NCI-H128 (cell line): ENCODE data around the gene PLEKHO2.

ENCODE experiments used
- DNase-seq: peaks from one replicate; lab custom pipeline; 2025; ENCODE audit not compliant: unreplicated experiment; lab: John Stamatoyannopoulos, UW

Gene PLEKHO2

GRCh38 chr15:64911311-64912186 lies 69.8 kb downstream of the PLEKHO2 start, which contains the start of gene ANKDD1A:
TSS of gene ANKDD1A (plus strand) at chr15:64911902. CDS start at chr15:64911931, 29 bp downstream.
- peak; percentile 47 for DNase-seq

GRCh38 chr15:64912379-64913325 lies 70.9 kb downstream of the PLEKHO2 start:
- DNase-seq: no peak

- DNase-seq: no peak
Measured at GRCh38 chr15:64915518-64916227, 74.0 kb downstream of the PLEKHO2 start.

DNA sequence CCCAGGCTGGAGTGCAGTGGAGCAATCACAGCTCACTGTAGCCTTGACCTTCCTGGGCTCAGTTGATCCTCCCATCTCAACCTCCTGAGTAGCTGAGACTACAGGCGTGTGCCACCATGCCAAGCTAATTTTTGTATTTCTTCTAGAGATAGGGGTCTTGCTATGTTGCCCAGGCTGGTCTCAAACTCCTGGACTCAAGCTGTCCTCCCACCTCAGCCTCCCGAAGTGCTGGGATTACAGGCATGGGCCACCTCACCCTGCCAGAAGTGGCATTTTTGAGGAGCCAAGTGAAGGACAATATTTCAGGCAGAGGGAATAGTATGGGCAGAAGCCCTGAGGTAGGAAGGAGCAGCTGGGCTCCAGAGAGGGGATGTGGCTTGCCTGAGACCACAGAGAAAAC lies 74.7 kb downstream of the PLEKHO2 start:
- no peak for DNase-seq

DNA sequence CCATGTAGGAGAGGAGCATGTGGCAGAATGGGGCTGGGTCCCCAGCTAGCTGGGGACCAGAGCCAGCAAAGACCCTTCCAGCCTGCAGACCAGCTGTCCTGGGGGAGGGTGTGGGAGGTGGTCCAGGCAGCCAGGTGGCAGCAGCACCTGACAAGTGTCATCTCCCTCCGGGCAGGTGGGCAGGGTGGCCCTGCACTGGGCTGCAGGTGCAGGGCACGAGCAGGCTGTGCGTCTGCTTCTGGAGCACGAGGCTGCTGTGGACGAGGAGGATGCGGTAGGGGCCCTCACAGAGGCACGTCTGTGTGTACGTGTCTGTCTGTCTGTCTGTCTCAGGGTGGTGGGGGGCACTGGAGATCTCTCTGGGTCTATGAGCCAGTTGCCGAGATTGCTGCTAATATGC lies 75.5 kb downstream of the PLEKHO2 start:
- no peak for DNase-seq
